GM19324 (cell line): ENCODE measurements around the gene PRSS8.
A peak's percentile ranks its signal among the peaks of the same experiment; 100 is the strongest.
"Not testable (repeated sequence)": the region's sequence is repeated elsewhere in the genome, so short reads cannot be mapped to it uniquely, and the experiment has no call there.

Experiments used
- ATAC-seq: cut with Tn5 transposase; IDR thresholded peaks from one replicate; pipeline ENCODE4 v1.9.1; 2021; ENCODE audit warnings: mild to moderate bottlenecking, moderate library complexity; ENCODE audit not compliant: unreplicated experiment, low FRiP score

Gene PRSS8

DNA sequence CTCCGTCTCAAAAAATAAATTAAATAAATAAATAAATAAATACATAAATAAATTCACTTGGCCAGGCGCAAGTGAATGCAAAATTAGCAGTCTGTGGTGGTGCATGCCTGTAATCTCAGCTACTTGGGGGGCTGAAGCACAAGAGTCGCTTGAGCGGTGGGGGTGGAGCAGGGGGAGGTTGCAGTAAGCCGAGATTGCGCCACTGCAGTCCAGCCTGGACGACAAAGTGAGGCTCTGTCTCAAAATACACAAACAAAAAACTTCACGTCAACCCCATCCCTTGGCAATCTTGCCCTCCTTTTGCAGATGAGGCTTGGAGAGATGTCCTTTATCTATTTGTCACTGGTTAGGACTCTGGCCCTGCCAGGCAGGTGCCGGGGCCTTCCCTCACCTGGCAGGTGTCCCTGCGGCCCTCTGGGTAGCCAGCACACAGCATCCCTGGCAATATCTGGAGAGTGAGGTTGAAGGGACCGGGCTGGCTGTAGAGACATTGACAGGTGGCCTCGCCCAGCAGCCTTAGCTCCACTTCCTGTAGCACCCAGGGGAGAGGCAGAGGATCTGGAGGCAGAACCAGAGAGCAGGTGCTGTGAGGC lies 10.0 kb upstream of the PRSS8 start:
- ATAC-seq: no peak

DNA sequence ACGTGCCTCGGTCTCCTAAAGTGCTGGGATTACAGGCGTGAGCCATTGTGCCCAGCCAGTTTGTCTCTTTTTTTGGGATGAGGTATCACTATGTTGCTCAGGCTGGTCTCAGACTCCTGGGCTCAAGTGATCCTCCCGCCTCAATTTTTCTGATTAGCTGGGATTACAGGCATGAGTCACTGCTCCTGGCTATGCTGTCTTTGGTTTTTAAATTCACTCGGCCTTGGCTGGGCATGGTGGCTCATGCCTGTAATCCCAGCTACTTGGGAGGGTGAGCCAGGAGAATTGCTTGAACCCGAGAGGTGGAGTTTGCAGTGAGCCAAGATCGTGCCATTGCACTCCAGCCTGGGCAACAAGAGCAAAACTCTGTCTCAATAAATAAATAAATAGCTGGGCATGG lies 8.9 kb upstream of the PRSS8 start:
- not testable (repeated sequence) for ATAC-seq

DNA sequence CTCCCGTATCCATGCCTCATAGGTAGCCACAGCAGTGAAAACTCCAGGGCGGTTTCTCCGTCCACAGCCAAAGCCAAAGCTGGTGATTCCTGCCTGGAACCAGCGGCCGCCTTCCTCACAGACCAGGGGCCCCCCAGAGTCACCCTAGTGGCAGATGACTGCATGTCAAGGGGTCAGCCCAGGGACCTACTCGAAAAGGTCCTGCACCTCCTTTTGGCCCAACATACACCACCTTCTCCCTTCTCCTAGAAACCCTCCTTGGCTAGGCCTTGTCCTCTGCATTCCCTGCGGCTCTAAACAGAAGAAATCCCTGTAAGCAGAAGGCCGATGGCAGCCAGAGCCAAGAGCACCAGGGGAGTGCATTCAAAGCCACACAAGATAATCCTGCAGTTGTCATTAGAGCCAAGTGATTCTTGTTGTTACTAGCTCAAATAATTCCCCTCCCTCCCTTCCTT lies 8.2 kb upstream of the PRSS8 start:
- no peak for ATAC-seq

DNA sequence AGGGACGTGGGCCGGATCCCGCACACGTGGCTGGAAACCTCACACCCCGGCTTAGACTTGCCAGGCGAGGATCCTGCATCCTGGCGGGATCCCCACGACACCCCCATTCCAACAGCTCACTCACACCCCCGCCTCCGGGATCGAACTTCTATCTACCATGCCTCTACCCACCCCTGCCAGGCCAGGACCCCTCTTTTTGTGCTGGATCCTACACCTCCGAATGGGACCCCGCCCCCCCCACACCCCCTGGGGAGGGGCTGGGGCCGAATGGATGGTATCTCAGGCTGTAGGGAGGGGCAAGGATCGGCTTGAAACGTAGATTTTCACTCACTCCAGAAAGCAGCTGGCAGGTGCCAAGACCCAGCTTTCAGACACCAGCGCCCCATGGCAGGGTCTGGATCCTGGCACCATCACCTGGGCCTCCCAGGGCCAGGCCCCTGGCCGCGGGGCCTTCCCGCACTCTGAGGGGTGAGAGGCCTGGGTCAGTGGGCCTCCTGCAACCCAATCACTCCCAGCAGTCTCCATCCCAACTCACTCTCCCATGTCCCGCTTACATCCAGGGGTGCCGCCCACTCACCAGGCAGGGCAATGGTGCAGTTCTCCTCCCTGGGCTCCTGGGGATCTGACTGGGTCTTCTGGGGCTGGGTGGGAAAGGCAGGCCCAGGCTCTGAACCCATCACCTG lies 7.6 kb upstream of the PRSS8 start:
- no peak for ATAC-seq

DNA sequence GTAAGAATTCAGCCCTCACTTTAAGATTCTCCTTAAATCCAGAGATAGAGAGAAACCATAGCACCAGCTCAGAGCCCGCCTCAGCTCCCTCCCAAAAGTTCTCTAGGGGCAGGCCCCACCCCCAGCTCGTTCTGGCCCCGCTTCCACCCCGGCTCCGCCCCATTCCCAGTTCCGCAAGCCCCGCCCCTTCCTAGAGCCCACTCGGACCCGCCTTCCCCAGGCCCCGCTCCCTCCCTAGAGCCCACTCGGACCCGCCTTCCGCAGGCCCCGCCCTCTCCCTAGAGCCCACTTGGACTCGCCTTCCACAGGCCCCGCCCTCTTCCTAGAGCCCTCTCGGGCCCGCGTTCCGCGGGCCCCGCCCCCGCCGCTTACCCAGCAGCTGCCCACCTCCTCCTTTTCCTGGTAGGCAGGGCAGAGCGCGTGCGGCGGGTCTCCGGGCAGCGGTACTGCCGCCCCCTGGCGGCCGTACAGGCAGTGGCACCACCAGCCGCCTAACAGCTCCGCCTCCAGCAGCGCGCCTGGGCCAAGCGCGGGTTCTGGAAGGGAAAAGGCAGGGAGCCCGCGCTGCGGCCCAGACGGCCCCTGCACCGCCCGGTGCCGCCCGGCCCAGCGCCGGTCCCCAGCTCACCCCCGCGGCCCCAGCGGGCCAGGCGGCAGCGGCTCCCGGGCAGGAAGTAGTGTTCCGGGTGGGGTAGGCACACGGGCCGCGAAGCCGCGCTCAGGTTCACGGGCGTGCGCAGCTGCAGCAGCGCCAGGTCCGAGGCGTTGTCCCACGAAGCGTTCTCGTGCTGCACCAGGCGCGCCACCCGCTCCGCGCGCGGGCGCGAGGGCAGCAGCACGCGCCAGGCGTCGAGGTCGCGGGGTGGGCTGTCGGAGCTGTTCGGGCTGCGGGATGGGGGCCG lies 6.8 kb upstream of the PRSS8 start:
- ATAC-seq: peak; percentile 92

DNA sequence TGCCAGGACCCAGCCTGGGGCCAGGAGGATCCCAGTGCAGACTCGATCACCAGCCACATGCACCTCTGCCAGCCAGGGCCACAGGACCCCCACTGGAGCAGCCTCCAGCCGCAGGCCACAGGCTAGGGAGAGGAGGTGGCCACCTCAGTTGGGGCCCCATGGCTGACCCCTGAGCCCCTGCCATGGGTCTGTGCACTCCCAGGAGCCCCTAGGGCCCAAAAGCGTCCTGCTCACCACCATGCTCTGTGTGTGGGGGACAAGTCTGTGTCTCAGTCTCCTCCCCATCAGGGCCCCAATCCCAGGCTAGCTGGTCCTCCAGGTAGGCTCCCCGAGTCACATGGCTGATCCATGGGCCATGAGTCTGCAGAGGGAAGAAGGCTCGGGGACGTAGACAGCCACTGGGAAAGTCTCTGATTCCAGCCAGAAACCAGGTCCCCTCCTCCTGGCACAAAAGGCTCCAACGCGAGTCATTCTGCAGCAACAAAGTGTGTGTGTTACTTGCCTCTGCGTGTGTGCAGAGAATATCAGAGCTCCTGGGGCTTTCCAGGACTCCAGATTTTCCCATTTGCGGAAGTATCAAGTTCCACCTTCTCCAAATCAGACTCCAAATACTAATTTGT lies 6.1 kb upstream of the PRSS8 start:
- ATAC-seq: no peak

DNA sequence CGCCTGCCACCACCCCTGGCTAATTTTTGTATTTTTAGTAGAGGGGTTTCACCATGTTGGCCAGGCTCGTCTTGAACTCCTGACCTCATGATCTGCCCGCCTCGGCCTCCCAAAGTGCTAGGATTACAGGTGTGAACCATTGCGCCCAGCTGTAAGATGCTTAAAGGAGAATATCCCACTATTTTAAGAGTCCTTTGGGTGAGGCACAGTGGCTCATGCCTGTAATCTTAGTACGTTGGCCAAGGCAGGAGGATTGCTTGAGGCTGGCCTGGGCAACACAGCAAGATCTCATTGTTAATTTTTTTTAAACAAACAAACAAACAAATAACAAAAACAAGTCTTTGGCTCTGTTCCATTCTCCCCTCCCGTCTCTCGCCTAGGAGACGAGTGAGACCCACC lies 5.5 kb upstream of the PRSS8 start:
- ATAC-seq: not testable (repeated sequence)

DNA sequence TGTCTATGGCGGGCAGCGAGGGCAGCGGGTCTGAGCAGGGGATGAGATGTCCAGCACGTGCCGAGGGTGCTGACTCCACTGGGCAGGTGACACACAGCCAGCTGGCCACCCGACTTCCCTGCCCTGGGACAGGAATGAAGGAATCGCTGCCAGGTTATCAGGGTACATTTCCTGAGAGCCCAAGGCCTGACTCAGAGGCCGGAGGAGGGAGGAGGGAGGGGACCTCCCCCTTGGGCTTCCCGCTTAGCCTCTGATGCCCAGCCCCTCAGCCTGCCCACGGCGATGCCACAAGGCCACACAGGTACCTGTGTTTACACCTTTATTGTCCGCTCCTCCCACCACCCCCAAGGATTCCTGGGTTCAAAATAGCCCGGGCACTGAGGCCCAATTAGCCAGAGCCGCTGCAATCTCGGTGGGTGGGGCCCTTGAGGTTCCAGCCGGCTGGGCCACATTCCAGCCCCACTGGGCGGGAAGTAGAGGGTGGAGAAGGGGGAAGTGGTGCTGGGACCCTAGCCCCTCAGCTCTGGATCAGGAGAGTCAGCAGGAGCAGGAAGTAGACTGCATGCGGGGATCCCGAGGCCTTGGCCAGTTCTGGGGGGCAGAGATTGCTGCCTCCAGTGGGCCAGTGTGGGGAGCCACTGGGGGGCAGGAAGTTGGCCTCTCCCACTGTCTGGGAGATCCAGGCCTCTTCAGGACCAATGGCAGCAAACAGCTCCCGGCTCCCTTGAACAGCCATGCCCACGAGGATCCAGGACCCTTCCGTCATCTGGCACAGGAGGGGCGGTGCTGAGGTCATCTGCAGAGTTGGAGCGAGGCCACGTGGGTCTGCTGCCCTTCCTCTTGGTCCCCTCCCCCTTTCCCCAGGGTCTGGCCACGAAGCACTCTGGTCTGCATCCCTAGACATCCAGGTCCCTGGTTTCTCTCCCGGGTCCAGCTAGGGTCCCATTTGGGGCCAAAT lies 3.4 kb upstream of the PRSS8 start:
- no peak for ATAC-seq

DNA sequence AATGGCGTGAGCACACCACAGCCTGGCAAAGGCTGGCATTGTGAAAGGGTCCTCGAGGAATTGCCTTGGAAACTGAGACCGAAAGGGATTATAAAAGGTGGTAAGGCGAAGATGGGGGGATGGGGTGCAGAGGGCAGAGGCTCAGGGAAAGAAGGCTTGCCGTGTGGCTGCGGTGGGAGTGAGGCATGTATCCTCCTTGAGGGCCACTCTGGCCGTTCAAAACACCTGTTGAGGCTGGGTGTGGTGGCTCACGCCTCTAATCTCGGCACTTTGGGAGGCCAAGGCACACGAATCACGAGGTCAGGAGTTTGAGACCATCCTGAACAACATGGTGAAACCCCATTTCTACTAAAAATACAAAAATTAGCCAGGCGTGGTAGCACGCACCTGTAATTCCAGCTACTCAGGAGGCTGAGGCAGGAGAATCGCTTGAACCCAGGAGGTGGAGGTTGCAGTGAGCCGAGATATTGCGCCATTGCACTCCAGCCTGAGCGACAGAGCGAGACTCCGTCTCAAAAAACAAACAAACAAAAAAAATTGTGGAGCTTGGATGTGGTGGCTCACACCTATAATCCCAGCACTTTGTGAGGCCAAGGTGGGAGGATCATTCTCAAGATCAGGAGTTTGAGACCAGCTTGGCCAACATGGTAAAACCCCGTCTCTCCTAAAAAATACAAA lies 1.4 kb upstream of the PRSS8 start:
- not testable (repeated sequence) for ATAC-seq

DNA sequence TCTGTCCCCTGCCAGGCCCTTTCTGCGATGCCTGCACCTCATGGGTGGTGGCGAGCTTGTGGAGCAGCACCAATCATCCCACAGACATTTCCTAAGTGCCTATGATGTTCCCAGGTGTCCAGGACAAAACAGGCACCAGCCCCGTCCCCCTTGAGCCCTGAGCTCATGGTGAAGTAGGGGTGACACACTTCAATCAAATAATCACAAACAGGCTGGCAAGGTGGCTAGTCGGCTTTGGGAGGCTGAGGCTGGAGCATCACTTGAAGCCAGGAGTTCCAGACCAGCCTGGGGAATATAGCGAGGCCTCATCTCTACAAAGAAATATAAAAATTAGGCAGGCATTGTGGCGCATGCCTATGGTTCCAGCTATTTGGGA lies 748 bp upstream of the PRSS8 start:
- ATAC-seq: no peak

DNA sequence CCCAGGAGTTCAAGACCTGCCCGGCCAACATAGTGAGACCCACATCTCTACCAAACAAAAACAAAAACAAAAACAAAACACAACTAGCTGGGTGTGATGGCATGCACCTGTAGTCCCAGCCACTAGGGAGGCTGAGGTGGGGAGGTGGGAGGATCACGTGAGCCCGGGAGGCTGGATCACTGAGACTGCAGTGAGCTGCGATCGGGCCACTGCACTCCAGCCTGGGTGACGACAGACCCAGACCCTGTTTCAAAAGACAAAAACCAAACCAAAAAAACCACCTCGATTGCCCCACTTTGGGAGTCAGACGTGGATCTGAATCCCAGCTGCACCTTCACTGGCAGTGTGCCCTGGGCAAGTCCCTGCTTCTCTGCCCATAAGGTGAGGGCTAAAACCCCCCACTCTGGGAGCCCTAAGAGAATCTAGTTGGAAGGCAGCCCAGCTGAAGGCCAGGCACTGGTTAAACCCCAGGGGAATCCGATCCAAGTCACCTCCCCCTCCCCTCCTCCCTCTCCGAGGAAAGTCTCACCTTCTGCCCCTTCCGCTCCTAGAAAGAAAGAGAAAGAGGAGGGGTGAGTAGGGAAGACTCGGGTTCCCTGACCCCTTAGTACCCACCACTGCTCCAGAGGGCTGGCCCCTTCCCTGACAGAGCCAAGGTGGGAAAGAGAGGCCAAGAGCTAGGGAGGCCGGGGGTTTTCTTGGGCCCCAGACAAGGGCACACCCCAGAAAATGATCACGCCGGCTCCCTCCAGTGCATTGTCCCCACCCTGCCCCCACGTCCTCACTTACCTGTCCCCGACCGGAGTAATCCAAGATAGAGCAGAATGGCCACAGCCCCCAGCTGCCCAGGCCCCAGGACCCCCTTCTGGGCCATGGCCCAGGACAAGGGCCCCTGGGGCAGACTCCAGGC lies 647 bp downstream of the PRSS8 start:
- ATAC-seq: no peak

DNA sequence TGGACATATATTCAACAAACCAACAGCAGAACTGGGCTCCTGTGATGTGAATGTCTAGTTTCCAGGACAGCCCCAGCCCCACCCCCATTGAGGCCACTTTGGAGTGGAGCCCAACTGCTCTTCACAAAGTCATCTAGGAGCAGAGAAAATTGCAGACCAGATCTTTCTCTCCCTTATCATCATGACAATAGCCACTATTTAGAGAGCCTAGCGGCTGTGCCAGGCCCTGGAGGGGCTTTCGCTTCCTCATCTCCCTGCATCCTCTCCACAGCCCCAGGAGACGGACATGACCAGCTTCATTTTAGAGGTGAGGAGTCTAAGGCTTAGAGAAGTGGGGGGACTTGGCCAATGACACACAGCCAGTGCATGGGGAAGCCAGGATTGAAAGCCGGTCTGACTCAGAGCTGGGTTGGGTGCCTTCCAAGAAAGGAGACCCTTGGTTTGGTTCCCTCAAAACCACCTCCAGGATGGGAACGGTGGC lies 1.4 kb downstream of the PRSS8 start:
- ATAC-seq: no peak

DNA sequence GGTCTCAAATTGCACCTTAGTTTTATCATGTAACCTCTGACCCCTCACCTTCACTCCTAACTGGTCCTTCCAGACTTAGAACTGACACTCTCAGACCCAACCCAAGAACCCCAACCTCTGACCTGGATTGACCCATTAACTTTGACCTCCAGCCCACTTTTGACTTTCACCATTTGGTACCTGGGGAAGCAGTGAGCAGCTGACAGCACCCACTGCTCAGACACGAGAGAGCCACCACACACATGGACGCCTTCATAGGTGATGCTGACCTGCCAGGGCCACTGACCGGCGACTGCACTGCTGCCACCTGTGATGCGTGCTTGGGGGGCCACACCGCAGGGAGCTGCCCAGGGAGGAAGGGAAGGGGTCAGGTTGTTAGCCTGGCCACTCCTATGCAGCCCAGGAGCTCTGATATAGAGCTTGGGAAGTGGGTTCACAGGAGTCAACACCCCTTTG lies 2.5 kb downstream of the PRSS8 start:
- ATAC-seq: no peak

DNA sequence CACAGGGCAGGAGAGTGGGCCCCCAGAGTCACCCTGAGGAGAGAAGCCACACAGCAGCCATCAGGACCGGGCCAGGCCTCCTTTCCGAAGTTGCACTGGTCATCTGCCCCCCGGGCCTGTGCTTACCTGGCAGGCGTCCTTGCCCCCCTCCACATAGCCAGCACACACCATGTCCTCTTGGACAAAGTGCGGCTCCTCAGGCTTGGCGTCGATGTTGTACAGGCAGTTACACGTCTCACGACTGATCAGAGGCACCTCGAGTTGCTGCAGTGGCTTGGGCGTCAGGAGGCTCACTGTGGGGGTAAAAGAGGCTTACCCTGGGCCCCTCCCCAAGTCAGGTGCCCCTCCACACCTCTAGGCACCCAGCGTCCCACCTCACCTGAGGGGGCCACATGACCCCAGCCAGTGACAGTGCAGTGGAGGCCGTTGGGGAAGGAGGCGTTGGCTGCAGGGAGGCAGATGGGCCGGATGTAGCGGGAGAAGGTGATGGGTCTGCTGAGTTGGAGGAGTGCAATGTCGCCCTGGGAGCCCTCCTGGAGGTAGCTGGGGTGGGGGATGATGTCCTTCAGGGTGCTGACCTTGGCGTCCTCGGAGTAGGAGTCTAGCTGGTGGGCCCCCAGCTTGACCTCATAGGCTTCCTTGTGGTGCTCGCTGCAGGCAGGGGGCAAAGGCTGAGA lies 3.1 kb downstream of the PRSS8 start:
- no peak for ATAC-seq

DNA sequence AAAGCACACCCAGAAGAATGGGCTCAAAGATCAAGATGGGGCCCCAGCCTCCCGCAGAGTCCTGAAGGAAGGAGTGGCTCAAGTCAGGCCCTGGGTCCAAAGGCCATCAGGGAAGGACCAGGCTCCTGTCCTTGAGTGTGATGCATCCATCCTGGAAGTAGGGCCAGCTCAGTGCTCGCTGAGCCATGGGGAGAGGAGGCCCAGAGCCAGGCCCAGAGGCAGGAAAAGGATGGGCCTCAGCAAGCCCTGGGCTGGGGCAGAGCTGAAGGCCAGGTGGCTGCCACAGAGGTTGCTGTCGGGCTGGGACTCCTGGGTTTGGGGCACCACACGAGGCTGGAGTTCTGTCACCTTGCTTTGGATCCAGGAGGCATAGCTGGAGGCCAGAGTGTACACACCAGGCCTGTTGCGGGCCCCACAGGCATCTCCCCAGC lies 3.7 kb downstream of the PRSS8 start:
- ATAC-seq: no peak

DNA sequence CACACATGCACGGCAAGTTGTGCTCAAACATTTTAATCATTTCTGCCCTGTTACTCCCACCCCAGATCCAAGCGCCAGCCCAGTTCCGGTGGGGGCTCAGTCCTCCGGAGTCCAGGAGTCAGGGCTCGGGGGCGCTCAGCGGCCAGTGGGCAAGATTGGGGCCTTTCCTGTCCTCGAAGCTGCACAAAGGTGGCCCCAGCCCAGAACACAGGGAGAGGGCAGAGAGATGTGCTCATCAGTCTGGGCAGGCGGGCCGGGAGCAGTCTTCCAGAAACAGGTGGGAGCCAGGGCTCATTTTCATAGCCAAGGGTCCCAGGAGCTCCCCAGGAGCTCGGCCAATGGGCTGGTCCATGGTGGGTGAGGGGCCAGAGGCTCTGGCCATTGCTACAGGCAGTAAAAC lies 4.1 kb downstream of the PRSS8 start:
- ATAC-seq: no peak

DNA sequence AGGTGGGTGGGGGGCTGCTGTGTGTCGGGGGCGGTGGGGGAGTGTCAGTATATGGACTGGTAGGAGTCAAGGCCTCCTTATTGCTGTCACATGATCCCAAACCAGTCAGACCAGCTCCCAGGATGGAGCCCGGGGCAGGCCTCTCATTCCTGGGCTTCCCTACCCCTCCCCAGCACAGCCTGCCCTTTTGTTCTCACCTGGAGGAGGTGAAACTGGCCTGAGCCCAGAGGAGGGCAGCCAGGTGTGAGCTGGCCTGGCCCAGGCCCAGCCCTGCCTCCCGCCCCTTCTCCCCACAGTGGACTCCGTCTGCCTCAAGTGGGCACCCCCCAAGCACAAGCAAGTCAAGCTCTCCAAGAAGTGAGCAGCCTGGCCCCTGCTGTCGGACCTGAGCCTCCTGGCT lies 4.6 kb downstream of the PRSS8 start:
- ATAC-seq: no peak
